ENCODE results near the gene ACLY.

Gene ACLY

DNA sequence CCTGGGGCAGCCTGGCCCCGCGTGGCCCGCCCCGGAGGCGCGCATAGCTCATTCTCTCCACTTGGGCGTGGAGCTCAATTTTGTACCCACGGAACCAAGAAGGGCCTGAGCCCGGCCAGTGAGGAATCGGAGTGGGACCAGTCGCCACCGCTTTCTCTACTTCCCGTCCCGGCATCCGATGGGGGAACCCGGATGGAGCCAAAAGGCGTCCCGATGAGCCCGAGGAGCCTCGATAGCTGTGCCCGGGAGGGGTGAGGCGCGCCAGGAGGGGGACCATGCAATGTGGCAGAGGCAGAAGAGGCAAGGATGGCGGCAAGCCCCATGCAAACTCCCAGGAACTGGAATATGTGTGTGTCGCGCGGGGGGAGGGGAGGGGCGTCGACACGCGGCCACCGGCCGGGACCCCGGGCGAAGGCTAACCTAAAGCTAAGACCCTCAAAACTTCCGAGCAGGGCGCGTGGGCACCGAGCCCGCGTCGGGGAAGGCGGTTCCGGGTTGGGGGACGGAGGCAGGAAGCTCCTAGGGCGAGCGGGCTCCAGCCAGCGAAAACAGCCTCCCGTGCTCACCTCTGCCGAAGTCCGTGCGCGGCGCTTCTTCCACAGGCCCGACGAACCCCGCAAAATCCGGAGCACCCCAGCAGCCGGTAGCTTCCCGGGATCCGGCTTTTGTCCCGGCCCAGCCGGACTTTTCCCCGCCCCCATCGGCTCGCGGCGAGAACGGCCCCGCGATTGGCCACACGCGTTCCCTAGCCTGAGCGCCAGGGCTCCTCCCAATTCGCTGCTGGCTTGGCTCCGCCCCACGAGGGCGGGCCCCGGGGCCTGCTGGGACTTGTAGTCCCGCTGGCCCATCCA lies at the start of gene ACLY:
Gene ACLY, minus strand, starts transcription at position 638 of the 851 bp plus-strand sequence. CDS start 5,078 bp downstream, outside the sequence.
- DNase-seq, result peak; percentile 99

DNA sequence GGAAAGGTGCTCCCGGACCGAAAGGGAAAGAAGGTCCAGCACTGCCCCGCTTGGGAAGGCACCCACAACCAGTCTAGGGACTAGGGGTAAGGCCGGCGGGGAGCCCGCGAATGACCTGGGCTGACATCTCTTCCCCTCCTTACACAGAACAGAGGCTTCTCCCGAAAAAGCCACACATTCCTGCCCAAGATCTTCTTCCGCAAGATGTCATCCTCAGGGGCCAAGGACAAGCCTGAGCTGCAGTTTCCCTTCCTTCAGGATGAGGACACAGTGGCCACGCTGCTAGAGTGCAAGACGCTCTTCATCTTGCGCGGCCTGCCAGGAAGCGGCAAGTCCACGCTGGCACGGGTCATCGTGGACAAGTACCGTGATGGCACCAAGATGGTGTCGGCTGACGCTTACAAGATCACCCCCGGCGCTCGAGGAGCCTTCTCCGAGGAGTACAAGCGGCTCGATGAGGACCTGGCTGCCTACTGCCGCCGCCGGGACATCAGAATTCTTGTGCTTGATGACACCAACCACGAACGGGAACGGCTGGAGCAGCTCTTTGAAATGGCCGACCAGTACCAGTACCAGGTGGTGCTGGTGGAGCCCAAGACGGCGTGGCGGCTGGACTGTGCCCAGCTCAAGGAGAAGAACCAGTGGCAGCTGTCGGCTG lies 49.3 kb upstream of the ACLY start:
- no peak for DNase-seq

DNA sequence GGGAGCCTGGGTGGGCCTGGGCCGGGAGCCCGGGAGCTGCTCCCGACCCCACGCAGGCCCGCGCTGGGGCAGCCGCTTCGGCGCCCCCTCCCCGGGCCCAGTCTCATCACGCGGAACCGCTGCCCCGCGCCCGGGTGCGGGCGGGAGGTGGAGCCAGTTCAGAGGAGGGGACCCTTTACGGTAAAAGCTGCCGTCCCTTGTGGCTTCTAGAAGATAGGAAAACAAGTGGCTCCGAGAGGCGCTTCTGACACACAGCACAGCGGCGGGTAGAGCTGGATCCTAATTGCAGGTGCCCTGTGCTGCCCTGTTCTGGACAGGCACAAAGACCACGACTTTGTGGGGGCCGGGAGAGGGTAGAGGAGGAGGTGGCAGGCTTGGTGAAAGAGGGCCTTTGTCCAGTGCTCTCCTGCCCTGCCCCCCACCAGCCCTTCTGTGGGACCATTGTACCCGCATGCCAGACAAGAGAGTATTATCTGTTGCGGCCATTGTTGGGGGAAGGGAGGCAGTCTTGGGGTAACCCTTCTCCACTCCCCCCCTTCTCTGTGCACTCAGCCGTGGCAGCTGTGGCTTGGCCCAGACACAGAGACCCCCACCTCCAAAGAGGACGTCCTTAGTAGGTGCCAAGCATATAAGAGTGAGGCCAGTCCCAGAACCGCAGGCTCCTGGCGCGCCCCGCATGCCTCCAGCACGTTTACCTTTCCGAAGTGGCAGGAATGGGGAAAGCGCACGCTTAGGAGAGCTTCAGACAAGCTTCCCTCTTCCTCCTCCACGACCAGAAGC lies 48.6 kb upstream of the ACLY start:
- peak; percentile 67 for DNase-seq

DNA sequence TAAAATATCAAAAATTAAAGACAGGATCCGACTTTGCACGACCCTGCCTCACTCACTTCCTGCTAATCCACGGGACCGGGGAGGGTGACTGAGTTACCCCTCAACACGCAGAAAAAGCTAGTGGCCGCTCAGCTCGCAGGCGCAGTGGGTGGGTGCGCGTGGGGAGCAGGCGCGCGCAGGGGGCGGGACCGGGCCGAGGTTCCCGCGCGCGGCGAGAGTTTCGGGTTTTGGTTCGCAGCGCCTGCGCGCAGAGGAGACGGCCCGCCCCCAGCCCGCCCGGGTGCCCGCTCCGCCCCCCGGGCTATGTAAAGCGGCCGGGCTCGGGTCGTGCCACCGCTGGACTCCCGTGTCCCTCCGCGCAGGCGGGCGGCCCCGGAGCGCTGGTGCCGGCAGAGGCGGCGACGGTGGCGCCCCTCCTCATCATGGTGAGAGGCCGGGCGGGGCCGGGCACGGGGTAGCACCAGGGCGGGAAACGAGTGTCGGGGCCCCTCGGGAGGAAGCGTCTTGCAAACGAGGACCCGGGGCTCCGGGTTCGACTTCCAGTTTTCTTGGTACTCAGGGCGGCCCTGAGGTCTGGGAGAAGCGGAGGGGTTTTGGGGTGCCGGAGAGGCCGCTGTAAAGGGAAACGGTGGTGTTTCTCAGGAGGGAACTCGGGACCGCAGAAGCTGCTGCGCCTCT lies 47.9 kb upstream of the ACLY start, which contains the start of gene CNP:
Gene CNP, plus strand, starts transcription at position 333 of the 678 bp plus-strand sequence. Its CDS starts 90 bp downstream, at position 423.
- peak; percentile 96 for DNase-seq

DNA sequence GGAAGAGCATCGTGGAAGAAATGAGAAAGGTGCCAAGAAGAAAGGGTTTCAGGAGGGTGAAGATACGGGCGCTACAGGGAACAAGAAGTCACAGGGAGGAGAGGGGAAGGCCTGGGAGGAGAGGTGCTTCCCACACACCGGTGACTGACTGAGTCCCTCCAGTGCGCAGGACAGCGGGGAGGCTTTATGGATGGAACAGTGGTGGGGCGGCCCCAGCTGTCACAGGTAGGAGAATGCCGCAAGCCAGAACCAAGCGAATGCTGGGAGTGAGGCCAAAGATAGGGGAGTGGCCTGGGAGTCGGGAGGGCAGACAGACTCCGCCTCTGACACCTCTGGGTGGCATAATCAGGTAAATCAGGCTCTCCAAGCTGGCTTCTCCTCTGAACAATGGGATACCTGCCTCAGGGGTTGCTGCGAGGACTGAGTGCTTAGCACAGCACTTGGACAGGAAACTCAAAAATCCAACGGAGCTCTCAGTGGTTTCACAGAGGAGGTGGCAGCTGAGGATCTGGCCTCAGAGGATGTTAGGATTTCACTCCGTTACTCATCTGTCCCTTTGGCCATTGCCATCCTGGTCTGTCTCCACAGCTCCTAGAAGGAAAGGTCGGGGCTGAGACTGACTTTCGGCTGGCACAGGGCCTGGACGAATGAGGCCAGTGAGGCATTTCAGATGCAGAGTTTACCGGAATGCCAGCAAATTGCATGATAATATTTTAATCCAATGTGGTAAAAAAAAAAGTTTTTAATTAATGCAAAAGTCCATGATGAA lies 47.1 kb upstream of the ACLY start:
- DNase-seq, result peak; percentile 74

DNA sequence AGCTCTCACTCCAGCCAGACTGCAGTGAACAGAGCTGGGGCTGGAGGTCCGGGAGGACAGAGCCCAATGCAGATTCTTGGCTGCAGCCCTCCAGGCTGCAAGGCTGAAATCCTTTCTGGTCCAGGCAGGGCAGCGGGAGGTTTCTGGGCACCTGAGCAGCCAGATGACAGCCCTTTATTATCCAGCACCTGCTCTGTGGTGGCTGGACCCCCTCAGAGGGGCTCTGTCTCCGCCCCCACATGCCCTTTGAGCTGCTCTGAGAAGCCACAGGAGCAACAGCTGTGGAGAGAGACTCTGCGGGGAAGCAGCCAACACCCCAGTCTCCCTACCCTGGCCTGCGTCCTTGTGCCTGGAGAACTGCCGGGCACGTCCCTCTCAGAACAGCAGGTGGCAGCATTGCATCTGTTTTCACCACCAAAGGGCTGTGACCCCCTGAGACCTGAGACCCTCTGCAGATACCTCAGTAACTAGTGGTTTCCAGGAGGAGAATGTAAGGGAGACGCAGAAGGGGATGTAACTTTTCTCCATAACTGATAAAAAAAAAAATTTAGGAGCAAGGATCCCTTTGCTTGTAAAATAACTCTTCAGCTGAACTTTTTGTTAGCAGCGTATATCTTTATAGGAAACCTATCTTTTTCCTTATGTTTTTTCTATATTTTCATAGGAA lies 44.1 kb upstream of the ACLY start:
- DNase-seq, result peak; percentile 88

DNA sequence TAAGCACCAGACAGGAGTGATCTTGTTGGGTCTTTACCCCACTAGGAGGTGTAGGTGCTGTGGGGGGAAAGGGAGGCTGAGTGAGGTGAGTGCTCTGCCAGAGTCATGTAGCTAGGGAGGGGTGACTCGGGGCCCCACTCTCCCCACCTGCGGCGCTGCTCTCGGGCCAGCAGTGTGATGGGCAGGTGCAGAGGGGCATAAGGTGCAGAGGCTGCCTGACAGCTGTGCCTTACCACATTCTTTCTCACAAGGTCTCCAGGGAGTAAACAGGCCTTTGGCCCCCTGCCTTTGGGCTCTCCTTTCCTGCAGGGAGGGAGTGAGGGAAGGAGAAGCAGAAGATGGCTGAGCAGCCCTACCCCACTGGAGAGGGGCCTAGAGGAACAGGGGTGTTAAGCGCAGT lies 43.4 kb upstream of the ACLY start:
- no peak for DNase-seq

DNA sequence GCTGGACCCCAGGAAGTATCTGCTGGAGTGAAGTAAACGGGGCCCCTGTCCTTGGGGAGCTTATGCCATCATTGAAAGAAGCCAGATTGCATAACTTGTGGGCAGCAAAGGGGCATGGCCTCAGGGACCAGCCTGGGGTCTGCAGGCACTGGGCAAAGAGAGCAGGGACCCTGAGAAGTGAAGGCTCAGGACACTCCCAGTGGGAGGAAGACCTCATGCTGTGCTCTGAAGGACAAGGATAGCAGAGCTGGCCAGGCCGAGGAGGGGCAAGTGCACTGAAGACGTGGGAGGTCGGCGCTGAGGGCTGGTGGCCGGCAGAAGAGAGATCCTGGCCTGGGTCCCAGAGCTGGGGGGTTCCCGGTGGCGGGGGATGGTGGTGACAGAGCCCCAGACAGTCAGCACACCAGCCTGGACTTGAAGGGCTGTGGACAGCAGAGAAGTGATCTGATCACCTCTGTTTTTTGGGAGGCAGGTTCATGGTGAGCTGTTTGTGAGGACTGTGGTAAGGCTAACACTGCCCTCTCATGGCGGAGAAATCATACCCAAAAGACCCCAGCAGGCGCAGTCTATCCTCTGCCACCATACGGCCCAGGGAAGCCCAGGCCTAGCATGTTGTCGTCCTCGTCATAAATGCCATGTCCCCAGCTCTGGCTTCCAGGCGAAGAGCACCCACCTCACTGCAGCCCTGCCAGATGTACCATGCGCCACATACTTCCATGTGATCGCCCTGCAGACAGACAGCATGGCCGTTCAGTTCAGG lies 40.8 kb upstream of the ACLY start:
- peak; percentile 89 for DNase-seq

DNA sequence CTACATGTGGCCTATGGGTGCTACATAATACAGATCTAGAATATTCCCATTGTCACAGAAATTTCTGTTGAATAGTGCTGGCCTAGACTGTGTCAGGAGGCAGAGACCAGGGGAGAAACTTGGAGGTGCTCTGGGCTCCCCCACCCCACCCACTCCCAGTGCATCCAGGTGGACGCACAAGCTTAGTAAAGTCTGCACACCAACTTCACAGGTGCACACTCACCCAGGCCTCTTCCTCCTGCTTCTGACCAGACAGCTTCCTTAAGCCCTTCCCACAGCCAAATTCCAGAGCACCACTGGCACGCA lies 40.2 kb upstream of the ACLY start:
- no peak for DNase-seq

DNA sequence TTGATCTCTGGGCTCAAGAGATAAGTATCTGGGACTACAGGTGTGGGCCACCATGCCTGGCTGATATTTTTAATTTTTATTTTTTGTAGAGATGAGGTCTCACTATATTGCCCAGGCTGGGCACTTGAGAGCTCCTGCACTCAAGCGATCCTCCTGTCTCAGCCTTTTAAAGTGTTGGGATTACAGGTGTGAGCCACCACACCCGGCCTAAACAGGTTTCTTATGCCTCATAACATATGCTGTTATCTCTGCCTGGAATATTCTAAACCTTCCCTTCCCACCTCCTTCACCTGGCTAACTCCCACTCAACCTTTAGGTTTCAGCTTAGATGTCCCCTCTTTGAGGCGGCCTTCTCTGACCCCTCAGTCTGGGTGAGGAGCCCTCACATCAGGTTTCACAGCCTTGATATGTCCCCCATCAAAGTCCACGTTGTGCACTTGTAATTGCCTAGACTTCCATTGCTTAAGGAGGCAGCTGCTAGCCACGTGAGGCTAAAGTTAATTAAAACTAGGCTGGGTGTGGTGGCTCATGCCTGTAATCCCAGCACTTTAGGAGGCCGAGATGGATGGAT lies 39.2 kb upstream of the ACLY start:
- no peak for DNase-seq

DNA sequence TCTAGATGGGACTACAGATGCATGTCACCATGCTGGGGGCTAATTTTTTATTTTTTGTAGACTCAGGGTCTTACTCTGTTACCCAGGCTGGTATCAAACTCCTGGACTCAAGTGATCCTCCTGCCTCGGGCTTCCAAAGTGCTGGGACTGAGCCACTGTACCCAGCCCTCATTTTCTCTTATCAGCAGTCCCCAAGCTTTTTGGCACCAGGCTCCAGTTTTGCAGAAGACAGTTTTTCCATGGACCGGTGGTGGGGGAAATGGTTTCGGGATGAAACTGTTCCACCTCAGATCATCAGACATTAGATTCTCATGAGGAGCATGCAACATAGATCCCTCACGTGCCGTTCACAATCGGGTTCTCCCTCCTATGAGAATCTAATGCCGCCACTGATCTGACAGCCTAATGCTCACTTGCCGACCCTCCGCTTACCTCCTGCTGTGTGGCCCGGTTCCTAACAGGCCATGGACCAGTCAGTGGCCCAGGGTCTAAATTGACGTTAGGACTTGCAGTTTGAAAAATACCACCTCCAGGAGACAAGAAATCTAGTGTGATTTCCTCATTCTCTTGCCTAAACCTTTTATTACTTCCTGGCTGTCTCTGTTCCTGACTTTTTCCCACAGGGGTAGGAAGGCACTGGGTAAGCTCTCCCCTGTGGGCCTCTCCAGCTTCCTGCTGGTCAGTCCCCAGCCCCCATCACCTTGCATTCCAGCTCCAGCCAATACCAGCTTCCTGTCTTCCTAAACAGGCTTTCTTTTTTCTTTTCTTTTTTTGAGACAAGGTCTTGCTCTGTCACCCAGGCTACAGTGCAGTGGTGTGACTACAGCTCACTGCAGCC lies 38.5 kb upstream of the ACLY start:
- DNase-seq, result peak; percentile 42

DNA sequence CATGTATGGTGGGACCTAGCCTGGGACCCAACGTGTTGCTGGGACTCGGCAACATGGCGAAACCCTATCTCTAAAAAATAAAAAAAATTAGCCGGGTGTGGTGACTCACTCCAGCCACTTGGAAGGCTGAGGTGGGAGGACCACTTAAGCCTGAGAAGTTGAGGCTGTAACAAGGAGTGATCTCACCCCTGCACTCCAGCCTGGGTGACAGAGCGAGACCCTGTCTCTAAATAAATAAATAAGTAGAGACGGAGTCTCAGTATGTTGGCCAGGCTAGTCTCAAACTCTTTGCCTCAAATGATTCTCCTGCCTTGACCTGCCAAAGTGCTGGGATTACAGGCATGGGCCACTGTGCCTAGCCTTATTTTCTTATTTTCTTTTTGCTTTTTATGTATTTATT lies 37.8 kb upstream of the ACLY start:
- DNase-seq, result no peak

DNA sequence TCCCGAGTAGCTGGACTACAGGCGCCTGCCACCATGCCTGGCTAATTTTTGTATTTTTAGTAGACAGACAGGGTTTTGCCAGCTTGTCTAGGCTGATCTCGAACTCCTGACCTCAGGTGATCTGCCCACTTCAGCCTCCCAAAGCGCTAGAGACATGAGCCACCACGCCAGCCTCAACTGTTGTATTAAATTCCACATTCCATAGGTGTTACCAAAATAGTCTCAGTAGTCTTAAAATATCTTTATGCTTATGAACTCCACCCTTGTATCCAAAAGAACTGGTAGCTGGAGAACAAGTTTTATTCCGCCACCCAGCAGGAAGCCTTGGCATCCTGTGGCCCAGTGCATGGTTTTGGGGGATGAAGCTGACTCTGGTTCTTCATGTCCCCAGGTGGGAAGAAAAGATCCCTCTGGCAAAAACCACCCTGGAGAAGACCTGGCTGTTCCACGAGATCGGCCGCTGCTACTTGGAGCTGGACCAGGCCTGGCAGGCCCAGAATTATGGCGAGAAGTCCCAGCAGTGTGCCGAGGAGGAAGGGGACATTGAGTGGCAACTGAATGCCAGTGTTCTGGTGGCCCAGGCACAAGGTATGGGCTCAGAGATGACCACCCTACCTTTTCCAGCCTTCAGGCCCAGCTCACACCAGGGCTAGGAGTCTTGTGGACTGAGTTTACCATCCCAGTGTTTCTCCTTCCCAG lies 30.2 kb upstream of the ACLY start:
- DNase-seq, result no peak

DNA sequence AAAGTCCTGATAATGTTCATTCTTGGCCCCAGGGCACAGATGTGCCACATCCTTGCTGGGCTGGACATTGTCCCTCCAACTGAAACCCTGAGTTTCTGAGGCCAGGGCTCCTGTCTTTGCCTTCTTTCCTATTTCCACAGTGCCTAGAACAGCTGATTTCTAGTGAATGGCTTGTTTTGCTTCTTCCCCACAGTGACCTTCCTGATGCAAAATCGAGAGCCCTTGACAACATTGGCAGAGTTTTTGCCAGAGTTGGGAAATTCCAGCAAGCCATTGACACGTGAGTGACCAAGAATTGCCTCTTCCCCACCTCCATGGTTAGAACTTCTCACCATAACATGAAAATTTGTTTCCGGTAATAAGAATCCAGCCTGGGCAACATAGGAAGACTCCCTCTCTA lies 26.2 kb upstream of the ACLY start:
- no peak for DNase-seq

DNA sequence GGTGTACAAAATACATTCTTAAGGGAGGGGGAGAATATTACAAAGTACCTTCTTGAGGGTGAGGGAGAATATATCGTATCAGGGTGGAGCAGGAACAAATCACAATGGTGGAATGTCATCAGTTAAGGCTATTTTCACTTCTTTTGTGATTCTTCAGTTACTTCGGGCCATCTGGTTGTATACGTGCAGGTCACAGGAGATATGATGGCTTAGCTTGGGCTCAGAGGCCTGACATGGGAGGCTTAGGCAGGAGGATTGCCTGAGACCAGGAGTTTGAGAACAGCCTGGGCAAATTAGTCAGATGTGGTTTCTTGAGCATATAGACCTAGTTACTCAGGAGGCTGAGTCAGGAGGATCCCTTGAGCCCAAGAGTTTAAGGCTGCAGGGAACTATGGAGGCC lies 24.7 kb upstream of the ACLY start:
- no peak for DNase-seq

DNA sequence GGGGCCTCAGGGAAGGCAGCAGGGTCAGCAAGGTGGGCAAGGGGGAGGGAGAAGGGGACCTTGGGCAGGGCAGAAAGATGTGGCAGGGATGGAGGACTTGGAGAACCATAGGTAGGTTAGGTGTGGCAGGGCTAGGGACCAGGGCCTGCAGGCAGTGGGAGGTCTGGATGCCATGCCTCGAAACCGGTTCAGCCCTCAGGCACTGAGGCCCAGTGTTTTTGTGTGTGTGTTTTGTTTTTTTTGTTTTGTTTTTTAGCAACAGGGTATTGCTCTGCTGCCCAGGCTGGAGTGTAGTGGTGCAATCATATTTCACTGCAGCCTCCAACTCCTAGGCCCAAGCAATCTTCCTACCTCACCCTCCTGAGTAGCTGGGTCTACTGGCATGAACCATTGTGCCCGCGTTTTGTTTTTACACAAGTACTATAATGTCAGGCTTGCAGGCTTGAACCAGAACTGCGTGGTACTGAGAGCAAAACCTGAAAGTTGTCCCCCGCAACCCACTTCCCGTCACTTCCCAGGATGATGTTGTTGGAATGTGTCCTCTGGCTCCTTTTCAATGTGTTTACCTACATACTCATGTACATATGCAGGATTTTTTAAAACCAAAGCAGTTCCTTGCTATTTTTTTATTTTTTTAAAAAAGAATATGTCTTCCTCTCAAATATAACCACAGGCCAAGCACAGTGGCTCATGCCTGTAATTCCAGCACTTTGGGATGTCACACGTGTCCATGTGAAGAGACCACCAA lies 24.0 kb upstream of the ACLY start:
- DNase-seq, result no peak

DNA sequence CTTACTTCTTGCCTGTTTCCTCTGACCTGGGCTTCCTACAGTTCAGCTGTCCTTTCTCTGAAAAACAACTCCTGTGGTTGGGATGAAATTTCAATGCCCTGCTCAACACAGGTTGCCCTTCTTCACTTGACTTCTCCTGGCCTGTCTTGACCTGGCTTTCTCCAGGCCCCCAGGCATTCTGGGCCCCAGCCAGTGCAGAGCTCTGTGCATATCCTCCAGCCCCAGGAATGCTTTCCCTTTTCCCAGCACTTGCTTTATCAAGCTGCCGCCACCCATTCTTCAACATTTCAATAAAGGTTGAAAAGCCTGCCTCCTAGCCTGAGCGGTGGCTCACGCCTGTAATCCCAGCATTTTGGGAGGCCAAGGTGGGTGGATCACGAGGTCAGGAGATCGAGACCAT lies 22.4 kb upstream of the ACLY start:
- no peak for DNase-seq

DNA sequence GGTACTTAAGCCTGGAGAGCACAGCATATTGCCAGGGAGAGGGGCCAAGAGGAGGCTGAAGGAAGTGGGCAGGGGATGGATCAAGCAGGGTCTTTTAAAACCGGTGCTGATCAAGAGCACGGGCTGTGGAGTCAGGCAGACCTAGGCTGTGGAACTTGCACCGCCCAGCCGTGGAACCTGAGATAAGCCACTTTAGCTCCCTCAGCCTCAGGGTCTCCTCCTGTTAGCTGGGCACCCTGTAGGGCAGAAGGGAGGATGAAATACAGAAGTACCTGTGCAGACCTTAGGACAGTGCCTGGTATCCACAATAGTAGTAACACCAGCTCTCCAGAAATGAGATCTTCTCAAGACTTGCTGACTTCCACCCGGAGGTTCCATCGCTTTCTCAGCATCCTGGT lies 20.9 kb upstream of the ACLY start:
- no peak for DNase-seq

Measured in hematopoietic multipotent progenitor cell treated with erythropoietin and hydrocortisone succinate and interleukin-3 and kit ligand, for 4 days (in vitro differentiated cells).